GM19463 (cell line): ENCODE data around the gene NPAS4.
"Not testable (repeated sequence)": the region's sequence is repeated elsewhere in the genome, so short reads cannot be mapped to it uniquely, and the experiment has no call there.

Experiments
- ATAC-seq: cut with Tn5 transposase; IDR thresholded peaks from one replicate; pipeline ENCODE4 v1.9.1; 2021; ENCODE audit warnings: mild to moderate bottlenecking, moderate library complexity; ENCODE audit not compliant: unreplicated experiment

The NPAS4 gene

DNA sequence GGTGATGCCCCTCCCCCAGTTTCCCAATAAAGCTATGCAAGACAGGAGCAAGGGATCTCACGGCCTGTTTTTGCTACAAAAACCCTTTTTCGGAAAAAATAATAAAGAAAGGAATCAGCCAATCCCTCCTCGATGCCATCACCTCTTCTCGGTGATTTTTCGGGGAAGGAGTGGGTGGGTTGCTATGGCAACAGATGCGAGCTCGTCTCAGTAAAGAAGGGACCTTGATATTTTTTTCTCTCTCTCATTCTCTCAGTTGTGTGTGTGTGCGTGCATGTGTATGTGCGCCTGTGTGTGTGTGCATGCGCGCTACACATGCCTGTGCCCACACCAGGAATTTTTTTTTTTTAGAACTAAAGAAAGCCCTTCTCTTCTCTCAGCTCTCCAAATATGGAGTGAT is 3.8 kb upstream of the NPAS4 start:
- ATAC-seq: no peak

DNA sequence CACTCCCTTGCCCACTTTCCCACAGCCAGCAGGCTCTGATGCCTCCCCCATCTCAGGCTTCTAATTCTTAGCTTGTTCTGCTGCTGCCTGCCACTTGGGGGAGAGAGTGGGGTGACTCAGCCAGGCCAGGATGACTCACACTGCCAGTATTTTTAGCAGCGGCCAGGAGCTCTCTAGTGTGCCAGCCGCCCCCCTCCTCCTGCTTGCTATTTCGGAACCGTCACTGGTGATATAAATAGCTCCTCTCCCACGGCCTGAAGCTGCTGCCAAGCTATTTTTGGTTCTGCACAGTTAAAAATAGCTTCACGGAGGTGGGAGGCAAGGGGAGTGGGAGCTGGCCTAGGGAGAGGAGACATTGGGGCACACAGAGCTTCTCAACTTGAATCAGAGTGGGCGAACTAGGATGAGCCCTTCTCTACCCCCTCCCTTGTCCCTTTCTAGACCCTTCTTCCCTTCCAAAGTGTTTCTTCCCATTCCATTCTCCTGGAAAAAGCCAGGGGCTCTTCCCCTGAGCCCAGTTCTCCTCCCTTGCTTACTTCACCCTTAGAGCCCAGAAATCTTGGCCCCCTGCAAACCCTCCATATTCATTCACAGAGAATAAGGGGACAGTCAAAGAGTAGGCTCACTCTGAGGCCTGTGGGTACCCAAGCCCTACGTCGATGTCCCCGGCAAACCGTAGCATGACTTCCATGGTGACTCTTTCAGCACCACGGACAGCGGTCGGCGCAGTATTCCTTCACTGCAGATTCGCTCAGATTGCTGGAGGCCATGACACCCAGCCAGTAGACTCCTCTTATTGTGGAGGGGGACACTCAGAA is 2.5 kb upstream of the NPAS4 start:
- ATAC-seq: no peak

DNA sequence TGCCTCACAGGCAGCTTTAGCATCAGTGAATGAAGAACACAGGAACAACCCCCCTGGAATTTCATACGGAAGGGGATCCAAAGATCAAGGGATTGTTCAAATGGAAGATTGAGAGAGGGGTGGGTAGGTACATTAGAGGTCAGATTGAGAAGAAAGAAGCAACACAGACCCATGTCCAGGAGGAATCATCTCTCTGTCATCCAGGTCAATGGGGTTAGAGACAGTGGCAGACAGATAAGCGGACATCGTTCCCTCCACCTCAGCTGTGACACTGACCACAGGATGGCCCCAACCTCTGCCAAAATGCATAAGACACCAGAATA is 1.9 kb upstream of the NPAS4 start:
- ATAC-seq: no peak

DNA sequence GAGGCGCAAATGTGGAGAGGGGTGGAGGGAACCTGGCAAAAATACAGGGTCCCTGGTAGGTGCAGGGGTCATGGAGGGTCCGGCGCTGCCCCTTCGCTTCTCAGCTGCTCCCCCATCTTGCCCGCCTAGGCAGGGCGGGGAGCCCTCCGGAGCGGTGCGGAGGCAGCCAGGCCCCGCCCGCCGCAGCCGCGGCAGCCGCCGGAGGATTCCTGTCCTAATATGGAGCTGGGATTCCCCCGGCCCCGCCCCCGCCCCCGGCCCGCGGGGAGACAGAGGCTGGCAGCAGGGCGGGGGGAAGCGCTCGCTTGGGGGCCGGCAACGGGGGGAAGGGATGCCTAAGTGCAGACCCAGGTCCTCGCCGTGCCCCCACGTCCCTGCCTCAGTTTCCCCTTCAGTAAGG is 1.0 kb upstream of the NPAS4 start:
- no peak for ATAC-seq

DNA sequence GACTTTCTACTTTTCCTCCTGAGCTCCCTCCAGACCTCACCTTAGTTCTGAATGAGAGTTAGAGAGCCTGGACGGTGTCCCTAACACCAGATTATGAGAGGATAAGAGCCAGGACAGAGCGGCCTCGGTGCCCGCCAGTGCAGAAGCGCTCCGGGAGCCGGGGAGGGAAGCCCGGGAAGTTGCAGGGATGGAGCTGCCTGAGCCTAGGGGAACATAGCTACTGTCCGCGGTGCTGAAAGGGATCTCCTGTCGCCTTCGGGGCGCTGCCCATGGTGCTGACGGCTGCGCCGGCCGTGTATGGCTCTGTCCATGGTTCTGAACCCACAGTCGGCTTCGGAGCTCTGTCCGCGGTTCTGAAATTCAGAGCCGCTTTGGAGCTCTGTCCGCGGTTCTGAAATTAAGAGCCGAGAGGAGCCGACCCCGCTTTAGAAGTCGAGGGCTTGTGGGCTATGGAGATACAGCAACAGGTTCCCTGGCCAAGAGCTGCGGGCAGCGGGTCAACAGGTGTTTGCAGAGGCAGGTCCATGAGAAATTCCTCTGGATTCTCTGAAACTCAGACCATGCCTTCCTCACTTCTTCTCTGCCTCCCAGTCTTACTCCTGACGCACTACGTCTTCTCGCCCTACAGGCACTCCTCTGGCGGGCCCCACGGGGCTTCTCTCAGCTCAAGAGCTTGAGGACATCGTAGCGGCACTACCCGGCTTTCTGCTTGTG is 814 bp downstream of the NPAS4 start:
- ATAC-seq: no peak

DNA sequence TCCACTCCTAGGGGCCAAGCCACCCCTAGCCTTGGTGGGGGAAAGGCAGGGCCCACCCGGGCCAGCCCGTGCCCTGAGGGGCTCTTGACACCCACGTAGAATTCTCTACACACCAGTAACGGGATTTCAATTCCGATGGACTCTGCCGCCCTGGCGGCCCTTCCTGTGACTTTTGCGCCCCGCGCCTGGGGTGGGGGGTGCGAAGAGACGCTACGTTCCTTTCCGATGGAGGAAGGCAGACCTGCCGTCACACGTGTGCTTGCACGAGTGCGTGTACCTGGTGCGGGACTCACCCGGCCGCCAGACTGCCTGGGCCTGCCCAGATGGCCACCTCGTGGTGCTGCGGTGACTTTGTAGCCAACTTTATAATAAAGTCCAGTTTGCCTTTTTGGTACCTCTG is 5.5 kb downstream of the NPAS4 start:
- no peak for ATAC-seq

DNA sequence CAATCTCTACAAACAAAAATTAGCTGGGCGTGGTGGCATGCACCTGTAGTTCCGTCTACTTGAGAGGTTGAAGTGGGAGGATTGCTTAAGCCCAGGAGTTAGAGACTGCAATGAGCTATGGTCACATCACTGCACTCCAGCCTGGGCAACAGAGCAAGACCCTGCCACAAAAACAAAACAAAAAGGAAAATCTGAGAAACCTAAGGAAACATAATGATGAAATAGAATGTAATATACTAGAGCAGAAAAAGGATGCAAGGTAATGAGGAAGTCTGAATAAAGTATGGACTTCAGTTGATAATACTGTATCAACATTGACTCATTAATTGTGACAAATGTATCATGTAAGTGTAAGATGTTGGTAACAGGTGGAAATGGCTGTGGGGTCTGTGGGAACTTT is 8.1 kb downstream of the NPAS4 start:
- no peak for ATAC-seq

DNA sequence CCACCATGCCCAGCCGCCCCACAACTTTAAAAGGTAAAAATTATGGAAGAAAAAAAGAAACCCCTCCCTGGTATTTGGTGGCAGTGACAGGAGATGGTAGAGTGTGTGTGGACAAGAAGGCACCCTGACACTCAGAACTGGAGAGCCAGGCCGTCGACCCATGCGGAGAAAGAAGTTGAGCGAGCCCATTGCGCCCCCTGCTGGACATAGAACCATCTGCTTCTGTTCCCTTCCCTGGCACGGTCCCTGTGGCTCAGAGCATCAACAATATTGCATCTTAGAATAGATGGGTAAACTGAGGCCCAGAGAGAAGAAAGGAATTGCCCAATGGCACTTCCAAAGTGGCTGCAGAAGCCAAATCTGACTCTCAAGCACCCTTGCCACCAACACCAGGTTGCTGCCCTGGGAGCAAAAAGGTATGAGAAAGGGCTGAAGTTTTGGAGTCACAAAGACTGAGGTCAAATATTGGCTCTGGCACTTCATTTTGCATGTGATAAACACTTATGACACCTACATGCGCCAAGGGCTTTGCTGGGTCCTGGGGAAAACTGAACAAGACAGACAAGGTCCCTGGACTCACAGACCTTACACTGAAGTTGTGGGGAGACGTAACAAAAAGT is 9.3 kb downstream of the NPAS4 start:
- ATAC-seq: no peak

DNA sequence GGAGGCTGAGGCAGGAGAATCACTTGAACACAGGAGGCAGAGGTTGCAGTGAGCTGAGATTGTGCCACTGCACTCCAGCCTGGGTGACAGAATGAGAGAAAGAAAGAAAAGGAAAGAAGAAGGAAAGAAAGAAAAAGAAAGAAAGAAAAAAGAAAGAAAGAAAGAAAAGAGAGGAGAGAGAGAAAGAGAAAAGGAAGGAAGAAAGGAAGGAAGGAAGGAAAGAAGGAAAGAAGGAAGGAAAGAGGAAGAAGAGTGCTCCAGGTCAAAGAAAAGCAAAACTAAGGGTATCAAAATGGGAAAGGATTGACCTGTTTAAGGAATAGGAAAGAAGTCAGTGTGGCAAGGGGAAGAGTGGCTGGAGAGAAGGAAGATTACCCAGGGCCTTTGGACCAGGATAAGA is 10.5 kb downstream of the NPAS4 start:
- ATAC-seq: not testable (repeated sequence)

DNA sequence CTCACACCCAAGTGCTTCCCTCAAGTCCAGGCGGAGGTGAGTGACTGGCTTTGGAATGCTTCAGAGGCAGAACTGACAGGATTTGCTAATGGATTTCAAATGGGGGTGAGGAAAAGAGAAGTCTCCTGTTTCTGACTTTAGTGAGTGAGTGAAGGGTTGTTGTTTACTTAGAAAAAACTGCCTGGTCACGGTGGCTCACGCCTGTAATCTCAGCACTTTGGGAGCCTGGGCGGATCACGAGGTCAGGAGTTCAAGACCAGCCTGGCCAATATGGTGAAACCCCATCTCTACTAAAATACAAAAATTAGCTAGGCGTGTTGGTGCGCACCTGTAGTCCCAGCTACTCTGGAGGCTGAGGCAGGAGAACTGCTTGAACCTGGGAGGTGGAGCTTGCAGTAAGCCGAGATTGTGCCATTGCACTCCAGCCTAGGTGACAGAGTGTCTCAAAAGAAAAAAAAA is 11.1 kb downstream of the NPAS4 start:
- not testable (repeated sequence) for ATAC-seq

DNA sequence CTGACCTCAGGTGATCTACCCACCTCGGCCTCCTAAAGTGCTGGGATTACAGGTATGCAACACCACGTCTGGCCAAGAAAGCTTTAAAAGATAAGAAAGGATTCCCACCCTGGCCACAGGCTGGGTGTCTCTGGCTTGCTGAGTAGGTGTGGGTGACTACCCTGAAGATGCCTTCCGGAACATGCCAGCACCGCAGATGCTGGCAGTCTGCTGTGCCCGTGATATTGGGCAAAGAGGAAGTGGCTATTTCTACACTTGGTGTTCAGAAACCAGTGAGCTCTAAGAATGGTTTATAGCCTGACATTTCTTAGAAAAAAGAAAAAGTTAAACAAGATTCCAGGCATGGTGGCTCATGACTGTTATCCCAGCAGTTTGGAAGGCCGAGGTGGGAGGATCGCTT is 11.8 kb downstream of the NPAS4 start:
- no peak for ATAC-seq

DNA sequence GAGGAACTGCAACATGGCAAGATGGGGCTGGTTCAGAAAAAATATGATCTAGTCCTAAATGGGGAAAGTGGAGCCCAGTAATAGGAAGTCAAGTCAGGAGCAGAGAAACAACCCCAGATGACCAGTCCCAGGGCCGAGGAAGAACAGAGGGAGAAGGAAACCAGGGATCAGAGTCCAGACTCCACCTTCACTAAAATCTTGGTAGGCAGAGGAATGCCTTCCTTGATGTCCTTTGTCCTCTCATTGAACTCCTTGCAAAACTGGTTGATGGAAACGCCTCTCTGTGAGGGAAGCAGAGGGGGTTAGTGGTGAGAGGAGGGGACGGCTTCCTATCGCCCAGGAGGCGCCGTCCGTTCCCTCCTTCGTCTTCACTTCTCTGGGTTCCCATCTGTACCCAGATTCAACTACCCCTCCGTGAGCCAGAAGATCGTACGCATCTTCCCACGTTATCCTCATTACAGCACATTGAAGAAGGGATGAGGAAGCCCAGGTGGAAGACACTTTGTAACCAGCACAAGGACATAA is 17.2 kb downstream of the NPAS4 start:
- no peak for ATAC-seq

DNA sequence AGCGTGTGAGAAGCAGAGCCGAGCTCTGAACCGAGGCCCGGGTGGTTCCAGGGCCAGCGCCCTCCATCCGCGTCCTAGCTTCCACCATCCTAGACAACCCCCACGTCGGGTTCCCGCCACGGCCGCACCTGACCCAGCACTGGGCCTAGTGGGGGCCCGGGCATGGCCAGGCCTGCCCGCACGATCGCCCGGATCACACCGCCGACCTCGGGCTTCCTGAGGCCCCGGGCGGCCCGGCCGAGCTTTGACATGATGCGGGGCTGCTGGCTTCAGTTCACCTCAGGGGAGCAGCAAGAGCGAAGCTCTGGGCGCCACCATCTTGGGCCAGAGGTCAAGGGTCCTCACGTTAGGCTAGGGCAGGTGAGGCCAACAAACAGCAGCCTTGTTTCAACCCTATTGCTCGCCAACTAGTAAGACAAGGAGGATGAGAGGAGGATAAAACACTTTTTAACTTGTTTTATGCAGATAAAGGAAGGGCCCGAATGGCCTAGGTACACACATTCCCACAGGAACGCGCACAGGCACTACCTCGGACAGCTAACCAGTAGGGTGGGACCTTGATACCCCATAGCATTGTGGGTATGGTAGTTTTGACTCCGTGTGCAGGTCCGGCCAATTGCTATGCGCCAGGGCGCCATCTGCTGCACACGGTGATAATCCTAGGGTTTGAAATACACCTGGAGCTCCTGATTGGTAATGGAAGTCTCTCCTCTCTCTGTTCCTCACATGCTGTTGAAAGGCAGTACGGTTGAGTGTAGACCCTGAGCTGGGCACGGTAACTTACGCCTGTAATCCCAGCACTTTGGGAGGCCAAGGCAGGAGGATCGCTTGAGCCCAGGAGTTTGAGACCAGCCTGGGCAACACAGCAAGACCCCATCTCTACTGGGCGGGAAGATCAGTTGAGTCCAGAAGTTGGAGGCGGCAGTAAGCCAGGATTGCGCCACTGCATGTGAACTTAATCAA is 17.9 kb downstream of the NPAS4 start, which contains the start of gene MRPL11:
MRPL11 (minus strand) TSS at position 345 of the 963 bp plus-strand sequence; CDS start at position 251, 94 bp downstream.
- peak; percentile 95 for ATAC-seq

DNA sequence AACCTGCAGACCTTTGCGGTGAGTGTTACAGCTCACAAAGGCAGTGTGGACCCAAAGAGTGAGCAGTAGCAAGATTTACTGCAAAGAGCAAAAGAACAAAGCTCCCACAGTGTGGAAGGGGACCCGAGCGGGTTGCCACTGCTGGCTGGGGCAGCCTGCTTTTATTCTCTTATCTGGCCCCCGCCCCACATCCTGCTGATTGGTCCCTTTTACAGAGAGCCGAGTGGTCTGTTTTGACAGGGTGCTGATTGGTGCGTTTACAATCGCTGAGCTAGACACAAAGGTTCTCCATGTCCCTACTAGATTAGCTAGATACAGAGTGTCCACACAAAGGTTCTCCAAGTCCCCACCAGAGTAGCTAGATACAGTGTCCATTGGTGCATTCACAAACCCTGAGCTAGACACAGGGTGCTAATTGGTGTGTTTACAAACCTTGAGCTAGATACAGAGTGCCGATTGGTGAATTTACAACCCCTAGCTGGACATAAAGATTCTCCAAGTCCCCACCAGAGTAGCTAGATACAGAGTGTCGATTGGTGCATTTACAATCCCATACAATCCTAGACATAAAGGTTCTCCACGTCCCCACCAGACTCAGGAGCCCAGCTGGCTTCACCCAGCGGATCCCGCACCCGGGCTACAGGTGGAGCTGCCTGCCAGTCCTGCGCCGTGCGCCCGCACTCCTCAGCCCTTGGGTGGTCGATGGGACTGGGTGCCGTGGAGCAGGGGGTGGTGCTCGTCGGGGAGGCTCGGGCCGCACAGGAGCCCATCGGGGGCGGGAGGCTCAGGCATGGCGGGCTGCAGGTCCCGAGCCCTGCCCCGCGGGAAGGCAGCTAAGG is 19.5 kb downstream of the NPAS4 start:
- ATAC-seq: not testable (repeated sequence)

DNA sequence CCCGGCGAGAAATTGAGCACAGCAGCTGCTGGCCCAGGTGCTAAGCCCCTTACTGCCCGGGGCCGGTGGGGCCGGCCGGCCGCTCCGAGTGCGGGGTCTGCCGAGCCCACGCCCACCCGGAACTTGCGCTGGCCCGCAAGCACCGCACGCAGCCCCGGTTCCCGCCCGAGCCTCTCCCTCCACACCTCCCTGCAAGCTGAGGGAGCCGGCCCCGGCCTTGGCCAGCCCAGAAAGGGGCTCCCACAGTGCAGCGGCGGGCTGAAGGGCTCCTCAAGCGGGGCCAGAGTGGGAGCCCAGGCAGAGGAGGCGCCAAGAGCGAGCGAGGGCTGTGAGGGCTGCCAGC is 20.1 kb downstream of the NPAS4 start:
- ATAC-seq: not testable (repeated sequence)

DNA sequence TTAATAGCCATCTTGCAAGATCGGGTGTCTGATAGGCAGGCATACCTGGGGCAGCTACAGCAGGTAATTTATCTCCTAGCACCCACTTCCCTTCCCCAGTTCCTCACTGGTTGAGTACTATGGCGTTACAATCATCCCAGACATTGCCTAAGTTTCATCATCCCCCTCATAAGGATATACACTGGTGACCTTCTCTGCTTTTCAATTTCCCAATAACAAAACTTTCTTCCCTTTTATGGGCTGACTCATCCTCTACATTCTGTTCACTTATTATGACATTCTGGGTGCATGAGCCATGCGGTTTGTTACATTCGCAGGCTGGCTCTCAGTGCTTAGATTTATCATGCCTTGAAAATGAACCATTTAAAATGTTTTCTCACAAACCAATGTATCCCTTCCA is 22.8 kb downstream of the NPAS4 start:
- no peak for ATAC-seq

DNA sequence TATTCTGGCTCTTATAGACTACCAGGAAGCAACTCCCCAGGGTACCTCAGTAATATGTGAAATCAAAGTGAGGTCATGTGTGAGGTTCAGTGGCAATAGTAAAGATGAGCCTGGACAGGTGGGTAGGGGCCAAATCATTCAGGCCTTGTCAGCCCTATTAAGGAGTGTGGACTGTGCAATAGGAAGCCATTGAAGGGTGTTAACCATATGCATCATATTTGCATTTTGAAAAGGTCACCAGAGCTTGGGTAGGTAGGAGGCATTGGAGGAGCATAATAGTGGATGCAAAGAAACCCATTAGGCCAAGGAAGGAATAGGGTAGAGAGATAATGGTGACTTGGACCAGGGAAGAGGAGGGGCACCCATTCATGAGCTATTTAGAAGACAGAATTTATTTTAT is 26.2 kb downstream of the NPAS4 start:
- no peak for ATAC-seq

DNA sequence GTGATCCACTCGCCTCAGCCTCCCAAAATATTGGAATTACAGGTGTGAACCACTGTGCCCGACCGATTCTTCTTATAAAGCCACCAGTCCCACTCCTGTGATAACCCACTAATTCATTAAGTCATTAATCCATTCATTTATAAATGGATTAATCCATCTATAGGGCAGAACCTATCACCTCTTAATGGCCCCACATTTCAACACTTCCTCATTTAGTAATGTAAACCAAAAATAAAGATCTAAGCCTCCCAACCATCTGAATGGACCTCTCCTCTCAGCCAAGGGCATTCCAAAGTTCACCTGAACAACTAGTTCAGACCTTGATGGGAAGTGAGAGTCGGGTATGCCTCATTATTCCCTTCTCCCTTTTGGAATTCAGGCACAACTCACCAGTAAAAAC is 27.7 kb downstream of the NPAS4 start:
- ATAC-seq: no peak

DNA sequence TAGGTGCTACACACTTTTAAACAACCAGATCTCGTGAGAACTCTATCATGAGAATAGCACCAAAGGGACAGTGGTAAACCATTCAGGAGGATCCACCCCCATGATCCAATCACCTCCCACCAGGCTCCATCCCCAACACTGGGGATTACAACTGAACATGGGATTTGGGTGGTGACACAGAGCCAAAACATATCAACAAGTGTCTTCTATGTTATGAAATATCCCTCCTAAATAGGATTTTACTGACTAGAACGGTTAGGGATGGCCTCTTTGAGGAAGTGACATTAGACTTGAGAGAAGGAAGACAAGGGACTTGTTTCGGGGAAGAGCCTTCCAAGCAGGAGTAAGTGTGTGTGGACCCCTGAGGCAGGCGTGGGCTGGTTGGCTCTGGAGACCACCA is 29.7 kb downstream of the NPAS4 start:
- no peak for ATAC-seq

DNA sequence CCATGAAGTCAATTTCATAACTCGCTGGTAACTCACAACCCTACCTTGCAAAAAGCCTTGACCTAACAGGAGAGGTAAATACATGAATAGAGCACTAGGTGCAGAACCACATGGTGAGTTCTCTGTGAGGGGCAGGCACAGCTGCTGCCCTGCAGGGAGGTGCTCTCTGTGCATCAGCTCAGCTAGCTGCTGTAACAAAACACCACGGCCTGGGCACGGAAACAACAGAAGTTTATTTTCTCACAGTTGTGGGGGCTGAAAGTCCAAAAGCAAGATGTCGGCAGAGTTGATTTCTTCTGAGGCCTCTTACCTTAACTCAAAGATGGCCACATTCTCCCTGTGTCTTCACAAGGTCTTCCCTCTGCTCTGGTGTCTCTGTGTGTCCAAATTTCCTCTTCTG is 30.8 kb downstream of the NPAS4 start:
- ATAC-seq: no peak
